ENCODE data around the gene C1QB.

The C1QB gene

GRCh38 chr1:22643928-22644327, 9.1 kb upstream of the C1QB start:
- no peak for TF ChIP-seq CTCF (IDR thresholded peaks at IDR 0.05)
- peak overlapping the region; percentile 35 to 41 for H3K4me3 ChIP-seq
- peaks cover 0 to 59% of the 10 kb centered on the region in 2 donors for H3K27me3 ChIP-seq
- intact Hi-C loops (cut with DNase I; ENCODE audit: low total_unique reads) = loop anchor here (2.0 to 10.0 kb wide), 2 partner anchors 109 to 223 kb away; no protein-coding TSS in a partner anchor
- H3K27ac ChIP-seq = no peak overlapping the region
- H3K36me3 ChIP-seq = no peaks in the 10 kb centered on the region
- H3K4me1 ChIP-seq = peaks cover 0 to 7% (median 2%) of the 10 kb centered on the region in 4 donors
- DNase-seq = no peak
- no peaks in the 10 kb centered on the region for H3K9me3 ChIP-seq

GRCh38 chr1:22645931-22646330, 7.1 kb upstream of the C1QB start:
- H3K4me3 ChIP-seq = no peak overlapping the region

GRCh38 chr1:22646384-22646783, 6.7 kb upstream of the C1QB start:
- intact Hi-C loops (cut with DNase I; ENCODE audit: low total_unique reads) = loop anchor here (10.0 kb wide), 1 partner anchor 112 kb away; no protein-coding TSS in a partner anchor
- H3K4me1 ChIP-seq = peaks cover 0 to 7% (median 2%) of the 10 kb centered on the region in 4 donors
- peaks cover 0 to 53% of the 10 kb centered on the region in 2 donors for H3K27me3 ChIP-seq
- no peak overlapping the region for H3K4me3 ChIP-seq
- no peaks in the 10 kb centered on the region for H3K9me3 ChIP-seq
- DNase-seq = no peak
- no peaks in the 10 kb centered on the region for H3K36me3 ChIP-seq
- no peak overlapping the region for H3K27ac ChIP-seq
- TF ChIP-seq CTCF (IDR thresholded peaks at IDR 0.05) = no peak

More at GRCh38 chr1:22645931-22646330, 7.1 kb upstream of the C1QB start:
- H3K9me3 ChIP-seq = no peaks in the 10 kb centered on the region
- intact Hi-C loops (cut with DNase I; ENCODE audit: low total_unique reads) = loop anchor here (10.0 kb wide), 1 partner anchor 111 kb away; no protein-coding TSS in a partner anchor
- peaks cover 0 to 7% (median 2%) of the 10 kb centered on the region in 4 donors for H3K4me1 ChIP-seq
- peak in 1 of 2 donors; percentile 46 for DNase-seq
- H3K36me3 ChIP-seq = no peaks in the 10 kb centered on the region
- no peak for TF ChIP-seq CTCF (IDR thresholded peaks at IDR 0.05)
- H3K27ac ChIP-seq = no peak overlapping the region
- H3K27me3 ChIP-seq = peaks cover 0 to 53% of the 10 kb centered on the region in 2 donors

- no peak overlapping the region for H3K4me3 ChIP-seq
- no peaks in the 10 kb centered on the region for H3K9me3 ChIP-seq
- no peaks in the 10 kb centered on the region for H3K36me3 ChIP-seq
- peaks cover 0 to 50% of the 10 kb centered on the region in 2 donors for H3K27me3 ChIP-seq
- H3K27ac ChIP-seq = no peak overlapping the region
- DNase-seq = no peak
- intact Hi-C loops (cut with DNase I; ENCODE audit: low total_unique reads) = no loop called here
- TF ChIP-seq CTCF (IDR thresholded peaks at IDR 0.05) = no peak
- H3K4me1 ChIP-seq = no peaks in the 10 kb centered on the region
Observed at GRCh38 chr1:22650089-22650693, 2.8 kb upstream of the C1QB start.

GRCh38 chr1:22651941-22652856, 837 bp upstream of the C1QB start:
- H3K4me3 ChIP-seq = no peak overlapping the region
- H3K36me3 ChIP-seq = no peaks in the 10 kb centered on the region
- H3K9me3 ChIP-seq = no peaks in the 10 kb centered on the region
- peaks cover 0 to 62% of the 10 kb centered on the region in 2 donors for H3K27me3 ChIP-seq
- no peak for TF ChIP-seq CTCF (IDR thresholded peaks at IDR 0.05)
- H3K4me1 ChIP-seq = no peaks in the 10 kb centered on the region
- intact Hi-C loops (cut with DNase I; ENCODE audit: low total_unique reads) = no loop called here
- H3K27ac ChIP-seq = no peak overlapping the region
- no peak for DNase-seq
